ENCODE measurements around the gene PCTP.

- TF ChIP-seq POLR2A (IDR thresholded peaks at IDR 0.05) (no peak), CTCF (IDR thresholded peaks at IDR 0.05) (no peak)
Observed at GRCh38 chr17:55737976-55738501, 12.8 kb upstream of the PCTP start.

All from lower leg skin (tissue), 3 donors.